Duodenal mucosa (tissue), 2 donors: ENCODE measurements around the gene EID1.
"Not testable (repeated sequence)": the region's sequence is repeated elsewhere in the genome, so short reads cannot be mapped to it uniquely, and the experiment has no call there.

ENCODE experiments used
- H3K27ac ChIP-seq: one replicate; pipeline ENCODE4 v1.7.0; 2013; ENCODE audit warnings: low read depth, low read length
- H3K27me3 ChIP-seq, 2 donors: one replicate each; pipeline ENCODE4 v1.7.0; 2013; ENCODE audit warnings: low read length in 2 of 2, control low read depth in 1 of 2; ENCODE audit not compliant: insufficient read depth in 2 of 2, control insufficient read depth in 1 of 2
- H3K36me3 ChIP-seq, 2 donors: one replicate each; pipeline ENCODE4 v1.7.0; 2013; ENCODE audit warnings: low read length in 2 of 2, control low read depth in 1 of 2; ENCODE audit not compliant: insufficient read depth in 2 of 2, control insufficient read depth in 1 of 2
- H3K4me1 ChIP-seq, 2 donors: one replicate each; pipeline ENCODE4 v1.7.0; 2013; ENCODE audit warnings: low read length in 2 of 2, control low read depth in 1 of 2; ENCODE audit not compliant: insufficient read depth in 2 of 2, control insufficient read depth in 1 of 2
- H3K4me3 ChIP-seq, 2 donors: one replicate each; pipeline ENCODE4 v1.7.0; 2013; ENCODE audit warnings: low read length in 2 of 2, low read depth in 1 of 2
- H3K9ac ChIP-seq, 2 donors: one replicate each; pipeline ENCODE4 v1.7.0; 2013; ENCODE audit warnings: low read length in 2 of 2, low read depth in 1 of 2
- H3K9me3 ChIP-seq, 2 donors: one replicate each; pipeline ENCODE4 v1.7.0; 2013; ENCODE audit warnings: low read length in 2 of 2, control low read depth in 1 of 2; ENCODE audit not compliant: control insufficient read depth in 1 of 2

Gene EID1

GRCh38 chr15:48905216-48905615 is 27.3 kb downstream of the EID1 start:
- H3K27me3 ChIP-seq = no peaks in the 10 kb centered on the region
- H3K36me3 ChIP-seq = no peaks in the 10 kb centered on the region
- no peaks in the 10 kb centered on the region for H3K9me3 ChIP-seq
- H3K4me3 ChIP-seq = no peak overlapping the region
- H3K4me1 ChIP-seq = no peaks in the 10 kb centered on the region
- H3K9ac ChIP-seq = no peak overlapping the region
- no peak overlapping the region for H3K27ac ChIP-seq

GRCh38 chr15:48905847-48906246 is 27.9 kb downstream of the EID1 start:
- no peaks in the 10 kb centered on the region for H3K27me3 ChIP-seq
- H3K36me3 ChIP-seq = no peaks in the 10 kb centered on the region
- no peaks in the 10 kb centered on the region for H3K9me3 ChIP-seq
- H3K4me3 ChIP-seq = no peak overlapping the region
- no peak overlapping the region for H3K9ac ChIP-seq
- H3K27ac ChIP-seq = no peak overlapping the region
- no peaks in the 10 kb centered on the region for H3K4me1 ChIP-seq

DNA sequence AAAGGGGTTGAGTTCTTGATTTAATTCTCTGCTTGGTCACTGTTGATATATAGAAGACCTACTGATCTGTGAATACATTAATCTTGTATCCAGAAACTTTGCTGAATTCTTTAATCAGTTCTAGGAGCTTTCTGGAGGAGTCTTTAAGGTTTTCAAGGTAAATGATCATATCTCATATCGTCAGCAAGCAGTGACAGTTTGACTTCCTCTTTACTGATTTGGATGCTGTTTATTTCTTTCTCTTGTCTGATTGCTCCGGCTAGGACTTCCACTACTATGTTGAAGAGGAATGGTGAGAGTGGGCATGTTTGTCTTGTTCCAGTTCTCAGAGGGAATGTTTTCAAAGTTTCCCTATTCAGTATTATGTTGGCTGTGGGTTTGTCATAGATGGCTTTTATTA is 31.4 kb downstream of the EID1 start:
- H3K36me3 ChIP-seq, H3K4me3 ChIP-seq, H3K27me3 ChIP-seq, H3K9me3 ChIP-seq, H3K27ac ChIP-seq, H3K4me1 ChIP-seq, H3K9ac ChIP-seq: not testable (repeated sequence)

DNA sequence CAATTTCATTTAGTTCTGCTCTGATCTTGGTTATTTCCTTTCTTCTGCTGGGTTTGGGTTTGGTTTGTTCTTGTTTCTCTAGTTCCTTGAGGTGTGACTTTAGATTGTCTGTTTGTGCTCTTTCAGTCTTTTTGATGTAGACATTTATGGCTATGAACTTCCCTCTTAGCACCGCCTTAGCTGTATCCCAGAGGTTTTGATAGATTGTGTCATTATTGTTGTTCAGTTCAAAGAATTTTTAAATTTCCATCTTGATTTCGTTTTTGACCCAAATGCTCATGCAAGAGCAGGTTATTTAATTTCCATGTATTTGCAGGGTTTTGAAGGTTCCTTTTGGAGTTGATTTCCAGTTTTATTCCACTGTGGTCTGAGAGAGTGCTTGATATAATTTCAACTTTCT is 32.6 kb downstream of the EID1 start:
- H3K36me3 ChIP-seq, H3K9ac ChIP-seq, H3K27me3 ChIP-seq, H3K9me3 ChIP-seq, H3K4me1 ChIP-seq, H3K4me3 ChIP-seq, H3K27ac ChIP-seq: not testable (repeated sequence)

GRCh38 chr15:48913141-48913540 is 35.2 kb downstream of the EID1 start:
- Histone ChIP-seq H3K27me3 (no peaks in the 10 kb centered on the region), H3K4me3 (no peak overlapping the region), H3K9me3 (no peaks in the 10 kb centered on the region), H3K4me1 (peaks cover 0 to 5% of the 10 kb centered on the region in 2 donors), H3K27ac (no peak overlapping the region), H3K9ac (no peak overlapping the region), H3K36me3 (no peaks in the 10 kb centered on the region)

DNA sequence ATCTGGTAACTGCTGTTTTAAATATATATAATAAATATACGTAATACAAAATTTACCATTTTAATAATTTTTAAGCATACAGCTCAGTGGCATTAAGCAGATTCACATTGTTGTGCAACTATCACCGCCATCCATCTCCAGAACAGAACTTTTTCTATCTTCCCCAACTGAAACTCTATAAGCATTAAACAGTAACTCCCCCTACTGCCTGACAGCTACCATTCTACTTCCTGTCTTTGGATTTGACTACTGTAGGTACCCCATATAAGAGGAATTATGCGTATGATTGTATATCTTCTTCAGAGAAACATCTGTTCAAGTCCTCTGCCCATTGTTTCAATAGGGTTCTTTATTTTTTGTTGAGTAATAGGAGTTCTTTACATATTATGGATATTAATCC is 36.8 kb downstream of the EID1 start:
- H3K9ac ChIP-seq = no peak overlapping the region
- no peak overlapping the region for H3K4me3 ChIP-seq
- no peaks in the 10 kb centered on the region for H3K36me3 ChIP-seq
- no peaks in the 10 kb centered on the region for H3K27me3 ChIP-seq
- H3K4me1 ChIP-seq = peaks cover 0 to 5% of the 10 kb centered on the region in 2 donors
- H3K27ac ChIP-seq = no peak overlapping the region
- no peaks in the 10 kb centered on the region for H3K9me3 ChIP-seq

GRCh38 chr15:48915861-48916260 is 37.9 kb downstream of the EID1 start:
- Histone ChIP-seq H3K4me3 (no peak overlapping the region), H3K27me3 (no peaks in the 10 kb centered on the region), H3K4me1 (peaks cover 0 to 5% of the 10 kb centered on the region in 2 donors), H3K27ac (no peak overlapping the region), H3K9me3 (no peaks in the 10 kb centered on the region), H3K9ac (no peak overlapping the region), H3K36me3 (no peaks in the 10 kb centered on the region)

DNA sequence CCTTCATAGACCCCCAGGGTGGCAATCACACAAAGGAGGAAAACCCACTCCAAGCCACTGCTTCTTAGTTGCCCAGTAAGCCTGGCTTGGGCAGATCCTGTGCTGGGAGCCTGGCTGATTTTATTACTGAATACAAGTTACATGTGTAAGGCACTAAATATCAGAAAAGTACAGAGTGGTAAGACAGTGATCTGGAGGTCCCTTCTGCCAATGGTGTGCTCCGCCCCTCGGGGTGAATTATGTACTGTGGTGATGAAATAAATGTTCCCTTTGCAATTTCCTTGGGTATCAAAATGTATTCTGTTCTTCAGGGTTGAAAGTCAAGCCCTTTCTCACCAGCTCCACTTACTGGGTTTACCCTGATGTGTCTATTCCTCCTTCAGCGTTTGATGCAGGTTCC is 38.8 kb downstream of the EID1 start:
- no peak overlapping the region for H3K9ac ChIP-seq
- no peaks in the 10 kb centered on the region for H3K27me3 ChIP-seq
- no peak overlapping the region for H3K27ac ChIP-seq
- no peak overlapping the region for H3K4me3 ChIP-seq
- peaks cover 0 to 5% of the 10 kb centered on the region in 2 donors for H3K4me1 ChIP-seq
- no peaks in the 10 kb centered on the region for H3K9me3 ChIP-seq
- no peaks in the 10 kb centered on the region for H3K36me3 ChIP-seq

DNA sequence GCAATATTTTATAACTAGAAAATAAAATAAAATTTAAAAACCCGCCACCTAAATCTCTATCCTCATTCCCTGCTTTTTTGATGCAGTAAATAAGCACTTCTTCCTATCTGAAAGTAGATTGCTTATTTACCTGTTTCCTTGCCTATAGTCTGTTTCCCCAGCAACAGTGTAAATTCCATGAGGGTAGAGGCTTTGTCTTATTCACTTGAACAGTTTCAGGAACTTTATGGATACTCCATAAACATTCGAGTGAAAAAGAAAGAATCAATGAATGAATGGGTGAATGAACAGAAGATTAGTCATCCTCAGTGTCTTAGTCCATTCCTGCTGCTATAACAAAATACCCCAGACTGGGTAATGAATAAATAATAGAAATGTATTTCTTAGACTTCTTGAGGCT is 44.1 kb downstream of the EID1 start:
- Histone ChIP-seq H3K4me1 (no peaks in the 10 kb centered on the region), H3K9me3 (no peaks in the 10 kb centered on the region), H3K27ac (no peak overlapping the region), H3K4me3 (no peak overlapping the region), H3K36me3 (no peaks in the 10 kb centered on the region), H3K27me3 (no peaks in the 10 kb centered on the region), H3K9ac (no peak overlapping the region)

GRCh38 chr15:48924528-48925393 is 46.8 kb downstream of the EID1 start:
- Histone ChIP-seq H3K36me3 (no peaks in the 10 kb centered on the region), H3K27ac (no peak overlapping the region), H3K9me3 (no peaks in the 10 kb centered on the region), H3K27me3 (peaks cover 0 to 3% of the 10 kb centered on the region in 2 donors), H3K4me3 (no peak overlapping the region), H3K9ac (no peak overlapping the region), H3K4me1 (no peaks in the 10 kb centered on the region)
